ENCODE results near the gene CRAMP1.

The CRAMP1 gene

GRCh38 chr16:1612320-1613111 lies at the start of gene CRAMP1:
TSS of gene CRAMP1 (plus strand) at chr16:1612360. CDS start at chr16:1614640, 2,280 bp downstream.
- H3K4me3 ChIP-seq (ENCODE audit: low read depth, low read length), result peak within 1 kb of the TSS; percentile 92
- no peak for TF ChIP-seq CTCF (conservative IDR thresholded peaks at IDR 0.05; ENCODE audit: low read depth, low read length)
- peak; percentile 21 for DNase-seq (ENCODE audit: low read depth)

- no peak overlapping the region for H3K4me3 ChIP-seq (ENCODE audit: low read depth, low read length)
- TF ChIP-seq CTCF (conservative IDR thresholded peaks at IDR 0.05; ENCODE audit: low read depth, low read length), result no peak
- no peak for DNase-seq (ENCODE audit: low read depth)
Measured at GRCh38 chr16:1563786-1564185, 48.4 kb upstream of the CRAMP1 start.

- no peak overlapping the region for H3K4me3 ChIP-seq (ENCODE audit: low read depth, low read length)
- peak; percentile 24 for TF ChIP-seq CTCF (conservative IDR thresholded peaks at IDR 0.05; ENCODE audit: low read depth, low read length)
- no peak for DNase-seq (ENCODE audit: low read depth)
Measured at GRCh38 chr16:1564325-1564724, 47.8 kb upstream of the CRAMP1 start.

- no peak for DNase-seq (ENCODE audit: low read depth)
- no peak overlapping the region for H3K4me3 ChIP-seq (ENCODE audit: low read depth, low read length)
- TF ChIP-seq CTCF (conservative IDR thresholded peaks at IDR 0.05; ENCODE audit: low read depth, low read length), result no peak
Measured at GRCh38 chr16:1565083-1565805, 46.9 kb upstream of the CRAMP1 start.

- no peak overlapping the region for H3K4me3 ChIP-seq (ENCODE audit: low read depth, low read length)
- no peak for TF ChIP-seq CTCF (conservative IDR thresholded peaks at IDR 0.05; ENCODE audit: low read depth, low read length)
- DNase-seq (ENCODE audit: low read depth), result no peak
Measured at GRCh38 chr16:1567988-1568387, 44.2 kb upstream of the CRAMP1 start.

GRCh38 chr16:1571012-1571671 lies 41.0 kb upstream of the CRAMP1 start:
- no peak overlapping the region for H3K4me3 ChIP-seq (ENCODE audit: low read depth, low read length)
- no peak for TF ChIP-seq CTCF (conservative IDR thresholded peaks at IDR 0.05; ENCODE audit: low read depth, low read length)
- DNase-seq (ENCODE audit: low read depth), result no peak
